GM18508 (cell line): ENCODE results near the gene TP53AIP1.
"Not testable (repeated sequence)": the region's sequence is repeated elsewhere in the genome, so short reads cannot be mapped to it uniquely, and the experiment has no call there.

Source experiments
- ATAC-seq: cut with Tn5 transposase; IDR thresholded peaks from one replicate; pipeline ENCODE4 v1.9.1; 2021; ENCODE audit warnings: moderate number of reproducible peaks; ENCODE audit not compliant: insufficient read depth, unreplicated experiment

Gene TP53AIP1

DNA sequence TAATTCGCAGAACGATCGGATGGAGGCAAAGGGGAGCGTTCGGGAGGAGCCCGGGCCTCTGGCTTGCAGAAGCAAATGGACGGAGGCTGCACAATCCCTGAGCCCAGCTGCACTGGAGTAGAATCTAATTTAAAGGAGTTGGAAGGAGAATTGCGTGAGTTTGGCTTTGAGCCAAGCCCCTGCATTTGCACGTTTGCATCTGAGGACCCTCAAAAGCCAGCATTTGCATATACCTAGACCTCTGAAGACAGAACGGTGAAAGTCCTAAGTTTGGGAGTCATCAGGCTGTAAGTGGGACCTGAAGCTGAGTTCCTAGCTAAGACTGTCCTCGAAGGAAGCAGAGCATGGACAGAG, 15.6 kb downstream of the TP53AIP1 start:
- no peak for ATAC-seq

- ATAC-seq: no peak
Measured at GRCh38 chr11:128926437-128927107, 16.1 kb downstream of the TP53AIP1 start.

GRCh38 chr11:128926000-128926399, 16.7 kb downstream of the TP53AIP1 start:
- ATAC-seq: no peak

DNA sequence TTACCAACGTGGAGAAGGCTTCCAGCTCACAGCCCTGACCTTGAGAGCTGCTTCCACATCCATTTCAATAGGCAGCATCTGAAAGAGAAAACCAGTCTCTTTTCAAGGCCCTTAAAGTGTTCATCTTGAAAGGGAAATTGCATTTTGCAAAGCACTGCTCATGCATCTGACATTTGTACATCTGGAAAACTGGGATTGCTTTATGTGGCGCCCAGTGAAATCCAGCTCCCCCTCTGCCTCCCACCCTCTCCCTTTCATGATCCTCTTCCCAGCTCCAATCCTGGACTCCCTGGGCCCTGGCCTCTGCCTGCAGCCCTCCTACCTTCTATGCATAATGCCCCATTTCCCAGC, 17.4 kb downstream of the TP53AIP1 start:
- no peak for ATAC-seq

- no peak for ATAC-seq
Measured at GRCh38 chr11:128924510-128925249, 18.0 kb downstream of the TP53AIP1 start.

DNA sequence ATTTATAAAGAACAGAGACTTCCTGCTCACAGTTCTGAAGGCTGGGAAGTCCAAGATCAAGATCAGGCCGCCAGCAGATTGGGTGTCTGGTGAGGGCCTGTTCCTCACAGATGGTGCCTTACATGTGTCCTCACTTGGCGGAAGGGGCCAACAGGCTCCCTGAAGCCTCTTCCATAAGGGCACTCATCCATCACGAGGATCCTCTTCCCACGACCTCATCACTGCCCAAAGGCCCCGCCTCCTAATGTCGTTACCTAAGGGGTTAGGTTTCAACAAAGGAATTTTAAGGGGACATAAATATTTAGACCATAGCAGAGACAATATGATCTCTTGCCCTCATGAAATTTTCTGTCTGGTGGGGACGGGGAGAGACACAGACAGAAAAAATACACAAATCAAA, 18.6 kb downstream of the TP53AIP1 start:
- no peak for ATAC-seq

- no peak for ATAC-seq
Measured at GRCh38 chr11:128921793-128922192, 20.9 kb downstream of the TP53AIP1 start.

DNA sequence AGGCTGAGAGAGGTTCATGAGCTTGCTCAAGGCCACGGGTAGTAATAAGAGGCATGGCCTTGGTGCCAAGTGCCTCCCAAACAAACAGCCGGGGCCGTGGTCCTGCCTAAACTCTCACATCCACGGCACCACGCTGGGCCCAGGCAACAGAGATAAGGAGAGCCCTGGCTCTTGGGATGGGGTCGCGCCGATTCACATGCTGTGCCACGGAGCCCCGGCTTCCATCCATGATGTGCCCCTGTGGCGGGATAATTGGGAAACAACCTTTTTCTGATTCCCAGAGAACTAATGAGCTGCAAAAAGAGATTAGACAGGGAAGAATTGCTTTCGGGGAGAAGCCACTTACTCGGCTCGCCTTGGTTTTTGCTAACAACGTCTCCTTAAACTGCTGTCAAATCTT, 22.0 kb downstream of the TP53AIP1 start:
- ATAC-seq: no peak

- ATAC-seq: not testable (repeated sequence)
Measured at GRCh38 chr11:128919635-128920034, 23.0 kb downstream of the TP53AIP1 start.

GRCh38 chr11:128919216-128919615, 23.5 kb downstream of the TP53AIP1 start:
- ATAC-seq: no peak

GRCh38 chr11:128917144-128917724, 25.4 kb downstream of the TP53AIP1 start:
- no peak for ATAC-seq

GRCh38 chr11:128916681-128917080, 26.0 kb downstream of the TP53AIP1 start:
- no peak for ATAC-seq

- ATAC-seq: no peak
Measured at GRCh38 chr11:128916037-128916572, 26.6 kb downstream of the TP53AIP1 start.

GRCh38 chr11:128915149-128915521, 27.5 kb downstream of the TP53AIP1 start:
- ATAC-seq: no peak

DNA sequence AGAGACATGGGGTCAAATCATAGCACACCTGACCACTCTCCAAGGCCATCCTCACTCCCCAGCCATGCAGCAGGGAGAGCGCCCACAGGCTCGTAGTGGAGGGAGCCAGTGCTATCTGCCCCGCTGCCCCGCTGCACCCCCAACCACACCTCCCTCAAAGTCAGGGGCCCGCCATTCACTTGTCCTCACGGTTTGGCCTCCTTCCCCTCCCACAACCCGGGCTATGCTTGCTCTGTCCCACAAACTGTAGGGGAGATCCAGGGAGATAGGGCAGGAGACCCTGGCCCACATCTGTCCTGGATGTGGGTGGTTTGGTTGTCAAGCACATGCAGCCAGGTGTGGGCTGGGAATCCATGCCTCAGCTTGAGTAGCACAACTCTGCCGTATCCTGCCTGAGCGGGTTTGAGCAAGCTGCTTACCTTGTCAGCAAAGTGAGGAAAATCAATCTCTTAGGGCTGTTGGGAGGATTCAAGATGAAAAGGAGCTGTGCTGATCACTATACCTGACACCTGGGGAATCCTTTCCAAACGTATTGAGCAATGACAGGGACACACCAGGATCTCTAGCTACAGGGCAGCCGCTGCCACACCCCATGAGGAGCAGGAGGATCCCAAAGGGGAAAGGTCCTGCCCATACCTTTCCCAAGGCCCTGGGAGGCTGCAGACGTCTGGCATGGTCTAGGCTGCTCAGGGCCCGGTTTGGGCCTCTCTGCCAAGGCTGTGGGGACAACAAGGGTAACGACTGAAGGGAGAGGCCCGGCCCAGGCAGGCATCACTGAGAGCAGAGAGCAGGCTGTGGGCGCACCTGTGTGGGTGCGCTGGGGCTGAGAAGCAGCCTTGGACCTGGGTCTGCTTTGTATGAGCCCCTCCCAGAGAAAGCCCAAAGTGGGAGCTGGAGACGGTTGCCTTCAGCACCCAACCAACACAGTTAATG, 28.2 kb downstream of the TP53AIP1 start:
- no peak for ATAC-seq

GRCh38 chr11:128913806-128914205, 28.9 kb downstream of the TP53AIP1 start:
- no peak for ATAC-seq

DNA sequence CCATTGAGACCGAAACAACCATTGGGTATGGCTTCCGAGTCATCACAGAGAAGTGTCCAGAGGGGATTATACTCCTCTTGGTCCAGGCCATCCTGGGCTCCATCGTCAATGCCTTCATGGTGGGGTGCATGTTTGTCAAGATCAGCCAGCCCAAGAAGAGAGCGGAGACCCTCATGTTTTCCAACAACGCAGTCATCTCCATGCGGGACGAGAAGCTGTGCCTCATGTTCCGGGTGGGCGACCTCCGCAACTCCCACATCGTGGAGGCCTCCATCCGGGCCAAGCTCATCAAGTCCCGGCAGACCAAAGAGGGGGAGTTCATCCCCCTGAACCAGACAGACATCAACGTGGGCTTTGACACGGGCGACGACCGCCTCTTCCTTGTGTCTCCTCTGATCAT, 31.0 kb downstream of the TP53AIP1 start:
- ATAC-seq: no peak

DNA sequence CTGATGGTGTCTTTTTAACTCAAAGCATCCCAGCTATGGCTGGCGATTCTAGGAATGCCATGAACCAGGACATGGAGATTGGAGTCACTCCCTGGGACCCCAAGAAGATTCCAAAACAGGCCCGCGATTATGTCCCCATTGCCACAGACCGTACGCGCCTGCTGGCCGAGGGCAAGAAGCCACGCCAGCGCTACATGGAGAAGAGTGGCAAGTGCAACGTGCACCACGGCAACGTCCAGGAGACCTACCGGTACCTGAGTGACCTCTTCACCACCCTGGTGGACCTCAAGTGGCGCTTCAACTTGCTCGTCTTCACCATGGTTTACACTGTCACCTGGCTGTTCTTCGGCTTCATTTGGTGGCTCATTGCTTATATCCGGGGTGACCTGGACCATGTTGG, 31.4 kb downstream of the TP53AIP1 start:
- ATAC-seq: no peak

- no peak for ATAC-seq
Measured at GRCh38 chr11:128910576-128910975, 32.1 kb downstream of the TP53AIP1 start.

DNA sequence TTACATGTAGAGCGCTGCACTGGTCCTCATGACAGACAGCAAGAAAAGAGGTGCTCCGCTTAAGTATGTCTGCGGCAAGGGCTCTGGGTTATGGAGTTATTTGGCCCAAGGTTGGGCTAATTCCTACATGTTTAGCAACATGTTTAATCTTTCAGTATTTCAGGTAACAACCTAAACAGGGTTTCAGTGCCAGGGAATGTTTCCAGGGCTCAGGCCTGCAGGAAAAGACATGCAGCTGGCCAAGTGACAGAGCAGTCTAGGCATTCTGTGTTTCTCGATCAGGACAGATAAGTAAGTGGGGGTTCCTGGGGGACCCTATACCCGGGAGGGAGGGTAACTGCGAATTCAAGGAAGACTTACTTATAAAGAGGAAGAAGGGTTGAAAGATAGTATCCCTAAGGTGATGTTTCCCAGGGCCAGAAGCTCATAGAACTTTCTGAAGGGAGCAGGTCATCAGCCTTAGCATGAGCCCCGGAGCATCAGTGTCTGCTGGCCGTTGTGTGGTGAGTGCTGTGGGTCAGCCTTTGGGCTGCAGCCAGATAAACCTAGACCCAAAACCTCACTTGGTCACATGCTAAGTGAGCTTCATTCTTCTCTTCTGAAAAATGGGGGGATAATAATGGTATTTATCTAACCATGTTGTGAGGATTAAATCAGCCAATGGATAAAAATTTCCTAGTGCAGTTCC, 33.1 kb downstream of the TP53AIP1 start:
- no peak for ATAC-seq
